Measurements from ENCODE around the gene USP10.
"Not testable (repeated sequence)": the region's sequence is repeated elsewhere in the genome, so short reads cannot be mapped to it uniquely, and the experiment has no call there.

Gene USP10

DNA sequence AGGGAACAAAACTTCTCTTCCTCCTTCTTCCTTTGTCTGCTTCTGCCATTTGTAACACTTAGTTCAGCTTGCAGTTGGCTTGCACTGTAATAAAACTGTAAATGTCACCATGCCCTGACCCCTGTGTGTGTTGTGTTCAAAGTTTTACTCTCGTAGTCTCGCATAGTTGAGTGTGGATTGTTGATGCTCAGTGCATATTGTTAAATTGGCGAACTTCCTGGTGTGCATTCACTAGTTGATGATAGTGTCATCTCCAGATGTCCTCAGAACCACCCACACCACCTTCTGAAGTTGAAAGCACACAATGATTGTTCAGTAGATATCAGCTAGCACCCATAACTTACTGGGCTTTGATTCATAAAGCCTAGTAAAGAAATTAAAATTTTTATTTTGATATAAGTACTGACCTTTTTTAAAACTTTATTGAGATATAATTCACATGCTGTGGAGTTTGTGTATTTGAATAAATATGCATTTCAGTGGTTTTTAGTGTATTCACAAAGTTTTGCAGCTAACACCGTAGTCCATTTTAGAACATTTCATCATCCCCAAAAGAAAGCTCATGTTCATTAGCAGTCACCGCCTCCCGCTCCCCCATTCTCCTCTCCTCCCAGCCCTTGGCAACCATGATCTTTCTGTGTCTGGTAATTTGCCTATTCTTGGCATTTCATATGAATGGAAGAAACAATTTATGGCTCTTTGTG is 25.0 kb downstream of the USP10 start:
- Histone ChIP-seq H3K4me3 (no peak overlapping the region), H3K27ac (peak overlapping the region in 1 of 21 experiments; percentile 47)

DNA sequence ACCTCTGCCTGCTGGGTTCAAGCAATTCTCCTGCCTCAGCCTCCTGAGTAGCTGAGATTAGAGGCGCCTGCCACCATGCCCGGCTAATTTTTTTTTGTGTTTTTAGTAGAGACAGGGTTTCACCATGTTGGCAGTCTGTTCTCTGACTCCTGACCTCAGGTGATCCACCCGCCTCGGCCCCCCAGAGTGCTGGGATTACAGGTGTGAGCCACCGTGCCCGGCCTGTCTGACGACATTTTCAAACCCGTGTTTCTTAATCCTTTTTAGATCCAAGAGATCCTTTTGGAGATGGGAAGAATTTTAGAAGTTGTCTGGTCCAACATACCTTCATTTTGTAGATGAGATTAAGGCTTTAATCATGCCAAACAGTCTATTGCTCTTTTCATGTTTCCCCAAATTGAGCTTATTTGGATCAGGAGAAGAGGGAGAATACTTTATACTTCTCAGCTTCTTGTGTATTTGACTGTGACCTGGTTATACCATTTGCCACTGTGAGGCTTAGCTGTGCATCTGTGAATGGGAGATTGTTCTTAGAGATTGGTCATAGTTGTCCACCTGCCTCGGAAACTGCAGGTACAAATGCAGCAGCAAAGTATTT is 25.8 kb downstream of the USP10 start:
- Histone ChIP-seq H3K4me3 (no peak overlapping the region), H3K27ac (no peak overlapping the region)

DNA sequence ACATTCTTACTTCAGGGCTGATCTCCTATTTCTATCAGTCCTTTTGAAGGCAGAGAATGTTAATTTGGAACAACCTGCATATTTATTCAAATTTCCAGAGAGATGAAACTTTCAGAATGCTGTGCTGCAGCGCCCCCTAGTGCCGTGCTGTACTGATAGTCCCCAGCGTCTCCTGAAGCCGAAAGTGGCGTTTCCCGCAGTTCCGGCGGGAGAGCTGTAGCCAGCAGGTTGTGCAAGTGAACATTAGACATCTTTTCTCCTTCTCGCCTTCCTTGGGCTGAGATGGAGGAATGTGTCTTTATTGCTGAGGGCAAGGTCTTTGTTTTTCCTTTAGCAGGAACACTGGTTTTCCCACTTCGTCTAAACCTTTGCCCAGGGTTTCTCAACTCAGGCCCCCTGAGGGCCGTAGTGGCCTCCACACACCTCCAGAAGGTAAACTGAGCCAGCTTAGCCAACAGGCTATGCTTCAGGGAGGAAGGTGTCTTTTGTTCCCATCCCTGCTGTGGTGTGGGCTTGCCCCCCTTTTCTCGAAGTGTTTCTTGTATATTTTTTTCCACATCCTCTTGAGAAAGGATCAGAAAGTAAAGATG is 26.4 kb downstream of the USP10 start:
- Histone ChIP-seq H3K27ac (peak overlapping the region in 4 of 21 experiments; percentile 6 to 24 (median 14)), H3K4me3 (no peak overlapping the region)

DNA sequence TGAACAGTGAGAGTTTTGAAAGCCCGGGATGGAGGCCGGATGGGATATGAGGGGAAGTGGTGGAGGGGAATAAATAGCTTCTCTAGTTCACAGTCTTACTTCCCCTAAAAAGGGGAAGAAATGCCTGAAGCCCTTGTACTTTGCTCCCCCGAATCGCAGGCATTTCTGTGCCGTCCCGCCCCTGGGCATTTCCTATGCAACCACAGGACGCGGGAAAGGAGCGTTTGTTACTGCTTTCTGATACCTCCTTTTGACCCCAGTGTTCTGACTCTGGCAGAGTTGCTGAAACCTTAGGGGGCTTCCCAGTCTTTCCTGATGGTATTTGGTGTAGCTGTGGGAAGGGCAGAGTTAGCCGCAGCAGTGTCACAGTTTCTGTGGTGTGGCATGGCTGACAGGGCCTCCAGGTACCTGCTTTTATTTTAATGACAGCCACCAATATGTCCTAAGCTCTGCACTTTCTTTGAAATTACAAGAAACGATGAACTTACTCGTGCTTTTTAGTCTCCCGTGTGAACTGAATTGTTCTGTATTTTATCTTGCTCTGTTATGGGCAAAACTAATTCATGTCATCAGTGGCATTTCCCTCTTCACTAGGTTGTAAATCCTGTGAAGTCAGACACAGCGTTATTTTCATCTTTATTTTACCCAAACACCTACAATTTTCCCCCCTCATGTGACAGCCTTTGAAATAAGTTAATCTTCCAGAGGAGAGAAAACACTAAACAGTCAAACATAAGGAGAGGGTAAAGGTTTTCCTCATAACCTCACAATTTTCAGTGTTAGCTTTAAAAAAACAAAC is 27.1 kb downstream of the USP10 start:
- peak overlapping the region in 6 of 21 experiments; percentile 6 to 24 (median 13) for H3K27ac ChIP-seq
- no peak overlapping the region for H3K4me3 ChIP-seq

DNA sequence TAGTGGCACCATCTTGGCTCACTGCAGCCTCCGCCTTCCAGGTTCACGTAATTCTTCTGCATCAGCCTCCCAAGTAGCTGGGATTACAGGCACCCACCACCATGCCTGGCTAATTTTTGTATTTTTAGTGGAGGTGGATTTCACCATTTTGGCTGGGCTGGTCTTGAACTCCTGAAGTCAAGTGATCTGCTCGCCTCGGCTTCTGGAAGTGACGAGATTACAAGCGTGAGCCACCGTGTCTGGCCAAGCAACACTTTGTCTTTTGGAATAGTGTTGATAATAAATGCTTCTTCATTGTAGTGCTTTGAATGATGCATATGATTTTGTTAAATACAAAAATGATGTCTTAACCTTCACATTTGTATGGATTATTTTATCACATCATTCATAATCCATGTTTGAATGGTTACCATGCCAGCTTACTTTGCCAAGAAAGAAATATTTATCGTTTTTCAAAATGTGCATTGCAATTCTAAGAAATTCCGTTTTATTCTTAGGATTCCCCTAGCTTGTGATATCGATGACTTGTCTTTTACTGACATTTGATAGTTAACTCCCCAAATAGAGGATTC is 29.1 kb downstream of the USP10 start:
- no peak overlapping the region for H3K4me3 ChIP-seq
- H3K27ac ChIP-seq, result no peak overlapping the region

DNA sequence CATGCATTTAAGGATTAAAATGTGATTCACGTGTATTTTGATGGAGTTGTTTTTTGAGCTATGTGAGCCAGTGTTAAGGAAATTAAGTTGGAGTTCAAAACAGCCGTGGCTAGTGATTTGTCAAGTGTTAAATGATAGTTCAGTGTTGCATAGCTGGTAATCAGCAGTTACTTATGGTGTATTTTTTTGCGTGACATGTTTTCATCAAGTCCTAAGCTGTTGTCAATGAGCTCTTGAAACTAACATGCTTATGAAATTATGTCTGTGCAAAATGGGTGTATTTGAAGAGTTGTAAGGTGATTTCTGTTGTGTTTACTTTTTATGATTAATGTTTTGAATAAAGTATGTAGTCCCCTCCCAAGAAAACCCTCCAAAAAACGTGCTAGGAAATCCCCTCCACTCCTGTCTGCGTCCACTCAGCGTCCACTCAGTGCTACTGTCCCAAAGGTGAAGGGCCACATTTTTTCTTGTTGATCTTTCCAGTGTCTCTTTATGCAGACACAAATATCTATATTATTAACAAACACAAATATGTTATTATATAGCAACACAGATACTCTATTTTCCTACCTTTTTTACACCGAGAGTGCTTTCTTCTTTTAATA is 30.0 kb downstream of the USP10 start:
- H3K4me3 ChIP-seq, result no peak overlapping the region
- H3K27ac ChIP-seq, result peak overlapping the region in 15 of 21 experiments; percentile 8 to 66 (median 19)

DNA sequence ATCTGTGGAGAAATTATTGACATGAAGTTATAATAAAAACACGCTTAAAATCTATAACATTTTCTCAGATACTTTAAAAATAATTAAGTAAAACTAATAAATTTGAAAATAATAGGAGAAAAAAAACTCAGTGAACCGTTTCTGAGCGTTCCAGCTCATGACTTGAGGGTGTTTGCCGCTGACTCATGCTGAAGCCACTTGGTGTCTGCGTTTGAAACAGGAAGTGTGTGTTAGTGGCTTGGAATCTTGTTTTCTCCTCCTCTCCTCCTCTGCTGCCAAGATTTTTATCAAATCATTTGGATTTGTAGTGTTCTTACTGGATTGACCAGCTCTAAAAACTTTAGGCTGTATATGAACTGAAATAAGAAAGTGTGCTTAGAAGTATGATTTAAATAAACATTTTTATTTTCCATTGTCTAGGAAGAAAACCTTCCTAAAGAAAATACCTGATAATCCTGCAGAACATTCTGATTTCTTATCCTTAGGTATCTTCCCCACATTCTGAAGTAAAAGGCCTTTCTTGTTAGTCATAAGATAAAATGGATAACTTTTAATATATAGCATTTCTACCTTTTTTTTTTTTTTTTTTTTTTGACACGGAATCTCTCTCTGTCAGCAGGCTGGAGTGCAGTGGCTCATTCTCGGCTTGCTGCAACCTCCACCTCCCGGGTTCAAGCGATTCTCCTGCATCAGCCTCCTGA is 30.8 kb downstream of the USP10 start:
- H3K4me3 ChIP-seq, result no peak overlapping the region
- H3K27ac ChIP-seq, result peak overlapping the region in 12 of 21 experiments; percentile 8 to 66 (median 24)

DNA sequence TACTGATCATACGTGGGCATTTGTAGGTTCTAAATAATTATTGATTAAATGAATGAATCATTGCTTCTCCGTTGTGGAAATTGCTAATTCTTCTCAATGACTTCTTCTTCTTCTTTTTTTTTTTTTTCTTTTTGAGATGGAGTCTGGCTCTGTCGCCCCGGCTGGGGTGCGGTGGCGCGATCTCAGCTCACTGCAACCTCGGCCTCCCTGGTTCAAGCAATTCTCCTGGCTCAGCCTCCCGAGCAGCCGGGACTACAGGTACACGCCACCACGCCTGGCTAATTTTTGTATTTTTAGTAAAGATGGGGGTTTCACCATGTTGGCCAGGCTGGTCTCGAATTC is 32.5 kb downstream of the USP10 start:
- peak overlapping the region in 8 of 21 experiments; percentile 14 to 69 (median 25) for H3K27ac ChIP-seq
- H3K4me3 ChIP-seq, result not testable (repeated sequence)

DNA sequence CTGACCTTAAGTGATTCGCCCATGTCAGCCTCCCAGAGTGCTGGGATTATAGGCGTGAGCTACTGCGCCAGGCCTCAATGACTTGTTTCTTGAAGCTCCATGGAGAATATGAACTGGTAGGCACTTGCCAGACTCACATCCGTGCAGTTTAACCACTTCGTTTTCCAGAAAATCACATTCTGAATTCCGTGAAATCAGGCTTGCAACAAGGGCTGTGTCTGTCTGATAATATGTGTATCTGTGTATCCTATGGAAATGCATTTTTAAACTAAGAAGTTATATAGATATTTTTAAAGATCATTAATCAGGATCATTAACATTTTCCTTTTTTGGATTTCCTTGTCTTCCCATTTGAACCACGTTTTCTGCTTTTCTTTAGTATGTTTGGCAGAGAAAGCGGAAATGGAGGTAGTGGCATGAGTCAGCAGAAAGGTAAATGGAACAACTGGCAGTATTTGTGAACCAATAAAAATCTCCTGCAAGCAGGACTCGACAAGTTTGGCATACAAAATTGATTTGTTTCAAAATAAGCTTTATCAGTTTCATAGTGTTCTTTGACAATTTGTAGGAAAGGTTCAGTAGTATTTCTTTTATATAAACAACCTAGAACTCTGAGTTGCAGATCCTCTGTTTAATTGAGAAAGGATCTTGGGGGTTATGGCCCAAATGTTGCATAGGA is 33.0 kb downstream of the USP10 start:
- Histone ChIP-seq H3K27ac (peak overlapping the region in 8 of 21 experiments; percentile 14 to 69 (median 25)), H3K4me3 (no peak overlapping the region)

DNA sequence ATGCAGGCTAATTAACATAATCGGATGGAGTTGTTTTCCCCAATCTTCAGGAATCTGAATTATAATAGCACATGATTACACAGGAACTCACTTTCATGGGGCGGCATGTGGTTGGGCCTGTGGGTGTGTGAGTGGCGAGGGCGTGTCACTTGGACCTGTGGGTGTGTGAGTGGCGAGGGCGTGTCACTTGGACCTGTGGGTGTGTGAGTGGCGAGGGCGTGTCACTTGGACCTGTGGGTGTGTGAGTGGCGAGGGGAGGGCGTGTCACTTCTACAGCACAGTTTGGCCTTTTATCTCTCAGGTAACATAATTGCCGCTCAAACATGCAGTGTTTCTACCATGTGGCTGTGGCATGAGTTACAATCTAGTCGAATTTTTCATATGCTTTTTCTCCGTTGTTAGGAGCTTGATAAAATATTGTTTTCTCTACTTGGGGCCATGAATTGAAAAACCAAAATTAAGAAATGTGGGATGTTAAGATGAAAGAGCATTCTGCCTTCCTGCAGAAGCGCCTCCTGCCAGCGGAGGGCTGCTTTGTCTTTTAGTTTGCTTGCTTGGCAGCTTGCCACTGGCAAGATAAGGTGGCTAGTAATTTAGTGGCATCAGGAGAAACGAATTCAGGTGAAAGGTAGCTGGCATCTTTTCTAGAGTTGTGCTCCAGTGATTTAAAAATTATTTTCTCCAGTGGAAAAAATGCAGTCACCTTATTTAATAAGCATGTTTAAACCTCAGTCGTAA is 36.2 kb downstream of the USP10 start:
- no peak overlapping the region for H3K4me3 ChIP-seq
- peak overlapping the region in 1 of 21 experiments; percentile 51 for H3K27ac ChIP-seq

DNA sequence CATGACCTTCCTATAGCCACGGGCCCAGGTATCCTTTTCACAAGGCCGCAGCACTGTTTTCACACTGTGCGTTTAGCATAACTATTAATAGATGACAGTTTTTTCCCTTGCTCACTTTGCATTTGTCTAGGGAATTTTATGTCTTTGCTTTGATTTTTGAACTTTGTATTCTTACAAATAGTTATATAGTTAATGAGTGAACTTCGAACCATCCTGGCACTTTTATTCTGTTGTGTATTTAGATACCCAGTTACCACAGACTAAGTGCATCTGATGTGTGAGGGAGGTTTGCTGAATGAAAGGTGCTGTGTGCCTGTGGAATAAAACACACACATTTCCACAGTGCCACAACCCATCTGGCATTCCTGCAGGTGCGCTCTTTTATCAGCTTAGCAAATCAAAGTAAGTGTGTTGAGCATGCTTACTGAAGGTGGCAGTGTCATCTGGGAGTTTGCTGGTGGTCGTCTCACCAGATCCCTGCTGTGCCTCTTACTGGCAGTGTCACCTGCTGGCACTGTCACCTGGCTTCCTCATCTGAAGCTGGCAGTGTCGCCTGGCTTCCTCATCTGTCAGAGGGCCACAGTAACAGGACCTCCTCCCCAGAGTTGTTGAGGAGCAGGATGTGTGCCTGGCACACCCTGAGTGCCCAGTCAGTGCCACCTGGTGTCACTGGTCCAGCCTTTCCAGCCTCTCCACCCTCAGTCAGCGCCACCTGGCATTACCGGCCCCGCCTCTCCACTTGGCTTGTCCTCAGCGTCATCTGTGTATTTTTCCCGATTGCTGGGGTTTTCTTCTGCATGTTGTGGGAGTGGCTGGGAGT is 37.6 kb downstream of the USP10 start:
- H3K4me3 ChIP-seq, result no peak overlapping the region
- peak overlapping the region in 2 of 21 experiments; percentile 11 to 42 for H3K27ac ChIP-seq

DNA sequence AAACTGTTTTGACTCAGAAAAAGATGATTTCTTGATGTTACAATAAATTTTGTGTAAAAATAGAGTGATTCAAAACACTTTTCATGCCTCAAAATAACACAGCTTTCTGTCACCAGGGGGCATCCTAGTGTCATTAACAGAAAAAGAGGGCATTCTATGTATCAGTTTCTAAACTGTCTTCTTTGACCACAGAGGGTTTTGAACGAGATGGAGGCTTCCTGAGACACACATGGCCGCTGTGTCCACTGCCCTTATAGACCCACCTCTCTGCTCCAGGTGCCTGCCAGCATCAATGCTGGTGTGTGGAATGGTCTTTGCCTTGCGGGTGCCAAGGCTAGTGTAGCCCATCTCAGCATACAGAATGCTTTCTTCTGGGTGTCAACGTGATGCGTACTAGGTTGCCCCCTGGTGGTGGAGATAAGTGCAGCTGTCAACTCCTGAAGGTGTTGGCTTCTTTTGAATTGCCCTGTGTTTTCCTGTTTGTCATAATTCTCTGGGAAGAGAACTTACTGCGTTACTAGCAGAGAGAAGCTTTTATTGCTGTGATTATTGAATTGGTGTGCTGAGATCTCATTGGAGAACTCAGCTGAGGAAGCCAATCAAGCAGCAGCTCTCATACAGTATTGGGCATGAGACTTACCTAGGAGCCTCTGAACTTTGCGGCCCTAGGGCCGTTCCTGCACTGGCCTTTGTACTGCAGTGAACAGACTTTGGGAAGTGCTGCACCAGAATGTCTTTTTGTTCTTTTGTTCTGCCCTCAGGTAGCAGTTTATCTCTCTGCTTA is 38.6 kb downstream of the USP10 start:
- H3K4me3 ChIP-seq, result no peak overlapping the region
- peak overlapping the region in 2 of 21 experiments; percentile 8 to 11 for H3K27ac ChIP-seq

DNA sequence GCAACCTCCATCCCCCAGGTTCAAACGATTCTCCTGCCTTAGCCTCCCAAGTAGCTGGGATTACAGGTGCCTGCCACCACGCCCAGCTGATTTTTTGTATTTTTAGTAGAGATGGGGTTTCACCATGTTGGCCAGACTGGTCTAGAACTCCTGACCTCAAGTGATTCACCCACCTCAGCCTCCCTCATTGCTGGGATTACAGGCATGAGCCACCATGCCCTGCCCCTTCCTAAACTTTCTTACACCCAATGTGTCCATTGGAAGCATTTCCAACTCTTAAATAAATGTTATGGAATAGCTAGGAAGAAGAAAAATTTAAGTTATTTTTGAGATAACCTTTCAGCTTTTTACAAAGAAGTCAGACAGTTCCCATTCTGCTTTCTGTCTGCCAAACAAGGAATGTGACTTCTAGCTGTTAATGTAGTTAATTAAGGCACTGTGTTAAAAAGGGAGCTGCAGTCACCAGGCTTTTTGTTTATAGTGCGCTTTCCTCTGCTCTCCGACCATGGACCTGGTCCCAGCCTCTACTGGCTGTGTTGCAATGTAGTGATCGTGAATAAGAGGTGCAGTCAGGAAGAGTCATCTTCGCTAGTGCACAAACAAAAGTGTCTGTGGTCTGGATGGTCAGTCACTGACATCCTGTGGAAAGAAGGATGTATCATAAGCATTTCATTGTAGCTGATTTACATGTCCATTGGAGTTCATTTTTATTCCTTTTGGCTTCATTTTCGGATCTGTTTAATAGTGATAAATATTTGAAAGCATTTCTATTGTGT is 39.7 kb downstream of the USP10 start:
- no peak overlapping the region for H3K27ac ChIP-seq
- H3K4me3 ChIP-seq, result no peak overlapping the region

DNA sequence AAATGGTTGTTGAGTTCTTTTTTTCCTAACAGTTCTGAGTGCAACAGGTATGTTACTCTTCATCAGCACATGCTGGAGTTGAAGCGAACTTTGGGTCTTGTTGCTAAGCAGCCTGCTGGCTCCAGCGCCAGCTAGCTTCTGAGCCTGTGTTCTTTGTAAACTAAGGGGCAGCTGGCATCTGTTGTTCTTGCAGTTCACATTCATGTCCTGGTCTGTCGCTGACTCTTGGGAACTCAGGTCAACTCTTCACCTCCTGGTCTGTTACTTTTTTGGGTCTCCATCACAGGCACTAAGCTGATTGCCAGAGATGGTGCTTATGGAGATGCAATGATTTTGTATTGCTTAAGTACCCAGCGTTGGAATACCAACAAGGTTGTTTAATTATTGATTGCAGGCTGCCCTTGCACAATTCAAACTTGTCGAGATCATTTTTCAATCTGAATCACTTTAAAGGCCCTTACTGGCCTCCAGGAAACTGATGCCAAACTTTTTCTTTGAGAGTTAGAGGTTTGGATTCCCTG is 40.9 kb downstream of the USP10 start:
- no peak overlapping the region for H3K4me3 ChIP-seq
- no peak overlapping the region for H3K27ac ChIP-seq

DNA sequence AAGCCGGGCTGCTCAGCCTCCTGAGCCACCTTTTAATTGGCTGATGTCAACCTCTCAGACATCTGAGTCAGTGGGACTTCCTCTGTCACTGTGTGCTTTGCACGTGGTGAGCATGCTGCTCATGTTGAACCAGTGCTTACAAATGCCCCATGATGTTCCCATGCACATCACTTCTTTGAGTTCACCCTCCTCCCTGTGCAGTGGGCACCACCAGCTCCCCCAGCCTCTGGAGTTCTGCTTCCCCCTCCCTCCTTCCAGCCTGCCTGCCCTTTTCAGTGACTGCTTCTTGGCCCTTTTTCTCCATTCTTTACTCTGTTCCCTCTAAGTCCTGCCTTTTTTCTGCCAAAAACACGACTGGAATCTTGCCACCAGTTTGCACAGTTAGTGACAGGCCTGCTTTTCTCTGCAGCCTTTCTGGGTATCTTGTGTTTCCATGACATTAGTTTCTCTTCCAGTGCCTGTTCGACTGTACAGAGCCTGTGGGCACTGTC is 41.6 kb downstream of the USP10 start:
- Histone ChIP-seq H3K27ac (no peak overlapping the region), H3K4me3 (no peak overlapping the region)

Measured in skin epidermis (tissue), 12 donors.